ENCODE measurements around the gene PACS2.
A peak's percentile ranks its signal among the peaks of the same experiment; 100 is the strongest.
"Not testable (repeated sequence)": the region's sequence is repeated elsewhere in the genome, so short reads cannot be mapped to it uniquely, and the experiment has no call there.

Gene PACS2

DNA sequence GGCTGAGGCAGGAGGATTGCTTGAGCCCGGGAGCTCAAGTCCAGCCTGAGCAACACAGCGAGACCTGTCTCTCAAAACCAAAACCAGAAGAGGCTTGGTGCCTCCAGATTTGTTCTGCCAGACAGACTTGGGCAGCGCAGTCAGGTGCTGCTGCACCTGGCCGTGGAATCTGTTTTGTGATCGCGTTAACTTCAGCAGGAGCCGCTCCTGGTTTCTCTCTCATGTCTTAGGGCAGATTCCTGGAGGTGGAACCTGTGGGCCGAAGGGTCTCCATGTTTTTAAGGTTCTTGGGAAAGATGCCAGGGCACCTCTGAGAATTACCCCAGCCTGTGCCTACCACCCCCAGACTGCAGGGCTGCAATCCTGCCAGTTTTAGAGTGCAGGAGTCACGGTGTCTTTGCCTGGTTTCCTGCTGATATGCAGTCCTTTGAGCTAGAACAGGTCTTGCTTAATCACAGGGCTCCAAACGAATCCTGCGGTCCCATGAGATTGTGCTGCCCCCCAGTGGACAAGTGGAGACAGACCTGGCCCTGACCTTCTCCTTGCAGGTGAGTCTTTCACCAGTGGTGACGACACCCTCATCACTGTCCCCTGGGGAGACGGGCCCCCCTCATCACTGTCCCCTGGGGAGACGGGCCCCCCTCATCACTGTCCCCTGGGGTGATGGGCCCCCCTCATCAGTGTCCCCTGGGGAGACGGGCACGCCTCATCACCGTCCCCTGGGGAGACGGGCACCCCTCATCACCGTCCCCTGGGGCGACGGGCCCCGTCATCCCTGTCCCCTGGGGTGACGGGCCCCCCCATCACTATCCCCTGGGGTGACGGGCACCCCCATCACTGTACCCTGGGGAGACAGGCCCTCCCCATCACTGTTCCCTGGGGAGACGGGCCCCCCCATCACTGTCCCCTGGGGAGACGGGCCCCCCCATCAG, 37.6 kb downstream of the PACS2 start:
- DNase-seq: peak; percentile 84

DNA sequence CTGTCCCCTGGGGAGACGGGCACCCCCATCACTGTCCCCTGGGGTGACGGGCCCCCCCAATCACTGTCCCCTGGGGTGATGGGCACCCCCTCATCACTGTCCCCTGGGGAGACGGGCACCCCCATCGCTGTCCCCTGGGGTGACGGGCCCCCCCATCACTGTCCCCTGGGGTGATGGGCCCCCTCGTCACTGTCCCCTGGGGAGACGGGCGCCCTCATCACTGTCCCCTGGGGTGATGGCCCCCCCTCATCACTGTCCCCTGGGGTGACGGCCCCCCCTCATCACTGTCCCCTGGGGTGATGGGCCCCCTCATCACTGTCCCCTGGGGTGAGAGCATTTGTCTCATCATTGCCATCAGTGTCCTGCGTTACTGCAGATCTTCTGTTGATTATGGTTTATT, 38.6 kb downstream of the PACS2 start:
- no peak for DNase-seq

DNA sequence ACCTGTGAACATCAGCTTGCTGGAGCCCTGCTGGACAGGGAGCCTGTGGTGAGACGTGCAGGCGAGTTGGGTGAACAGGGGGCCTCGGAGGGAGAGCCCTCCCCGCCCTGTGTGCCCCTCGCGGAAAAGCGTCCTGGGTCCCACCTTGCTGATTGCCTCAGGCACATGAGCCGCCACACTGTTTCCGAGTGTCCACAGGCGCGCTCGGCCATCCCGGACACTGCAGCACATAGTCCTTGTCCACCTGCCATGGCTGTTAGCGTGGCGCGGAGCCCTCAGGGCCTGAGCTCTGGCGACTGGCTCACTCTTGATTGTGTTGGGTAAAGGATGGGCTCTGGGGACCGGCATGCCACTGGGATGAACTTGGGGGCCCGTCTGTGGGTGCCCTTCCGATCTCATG, 40.0 kb downstream of the PACS2 start:
- no peak for DNase-seq

DNA sequence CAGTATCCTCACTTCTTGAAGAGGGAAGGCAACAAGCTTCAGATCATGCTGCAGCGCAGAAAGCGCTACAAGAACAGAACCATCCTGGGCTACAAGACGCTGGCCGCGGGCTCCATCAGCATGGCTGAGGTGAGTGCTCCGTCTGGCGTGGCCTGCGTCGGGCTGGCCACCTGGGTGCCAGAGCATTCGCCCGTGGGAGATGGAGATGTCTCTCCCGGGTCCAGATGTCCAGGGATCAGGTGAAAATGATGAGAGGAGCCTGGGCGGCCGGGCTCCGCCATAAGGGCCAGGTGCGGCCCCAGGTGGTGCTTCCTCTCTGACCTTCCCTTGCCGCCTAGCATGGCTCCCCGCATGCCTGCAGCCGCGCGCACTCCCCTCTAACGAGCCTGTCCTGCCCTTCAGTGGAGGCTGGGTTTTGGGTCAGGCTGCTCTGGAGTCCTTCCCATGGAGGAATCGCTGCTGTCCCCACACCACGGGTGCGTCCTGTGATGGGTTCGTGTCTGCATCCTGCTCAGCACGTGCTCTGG, 40.6 kb downstream of the PACS2 start:
- DNase-seq: no peak

DNA sequence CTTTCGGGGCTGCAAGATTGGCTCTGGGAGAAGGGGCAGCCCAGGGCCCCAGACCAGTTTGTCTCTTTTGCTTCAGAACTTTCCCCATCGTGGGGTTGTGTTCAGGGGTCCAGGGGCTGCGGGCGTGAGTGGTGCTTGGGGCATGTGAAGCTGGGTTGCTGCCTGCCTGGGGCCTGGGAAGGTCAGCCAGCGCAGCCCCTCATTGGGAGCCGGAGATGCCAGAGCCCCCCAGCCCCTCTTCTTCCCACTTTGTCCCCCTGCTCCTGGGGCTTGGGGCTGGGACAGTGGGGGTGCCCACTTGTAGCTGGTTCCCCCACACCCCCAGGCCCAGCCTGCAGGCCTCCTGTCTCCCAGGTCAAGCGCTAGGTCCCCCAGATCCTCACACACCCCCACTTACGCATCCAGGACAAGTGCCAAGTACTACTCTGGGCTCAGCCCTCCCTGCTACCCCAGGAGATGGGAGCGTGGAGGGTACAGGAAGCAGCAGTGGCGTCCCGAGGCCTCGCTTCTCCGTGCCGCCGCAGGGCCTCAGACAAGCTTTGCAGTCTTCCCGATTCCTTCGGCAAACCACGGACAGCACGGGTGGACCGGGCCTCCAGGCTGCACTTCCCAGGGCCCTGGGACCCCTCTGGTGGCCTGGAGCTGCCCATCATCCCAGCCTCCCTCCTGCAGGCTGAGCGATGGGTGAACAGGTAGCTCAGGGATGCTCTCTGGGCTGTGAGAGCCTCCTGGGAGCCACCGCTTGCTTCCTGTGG, 41.5 kb downstream of the PACS2 start:
- no peak for DNase-seq

DNA sequence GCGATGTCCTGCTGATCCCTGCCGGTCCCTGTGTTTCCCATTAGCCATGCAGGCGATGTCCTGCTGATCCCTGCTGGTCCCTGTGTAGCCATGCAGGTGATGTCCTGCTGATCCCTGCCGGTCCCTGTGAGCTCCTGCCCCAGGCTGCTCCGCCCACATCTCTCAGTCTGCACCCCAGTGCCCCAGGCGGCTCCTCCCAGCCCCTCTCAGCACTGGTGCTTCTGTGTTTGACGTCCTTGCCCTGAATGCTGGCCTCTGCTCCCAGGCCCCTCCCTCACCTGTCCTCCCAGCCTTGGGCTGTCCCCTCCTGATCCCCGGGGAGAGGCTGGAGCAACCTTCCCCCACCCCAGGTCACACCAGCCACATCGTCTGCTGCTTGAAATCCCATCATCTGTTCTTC, 42.4 kb downstream of the PACS2 start:
- DNase-seq: no peak

DNA sequence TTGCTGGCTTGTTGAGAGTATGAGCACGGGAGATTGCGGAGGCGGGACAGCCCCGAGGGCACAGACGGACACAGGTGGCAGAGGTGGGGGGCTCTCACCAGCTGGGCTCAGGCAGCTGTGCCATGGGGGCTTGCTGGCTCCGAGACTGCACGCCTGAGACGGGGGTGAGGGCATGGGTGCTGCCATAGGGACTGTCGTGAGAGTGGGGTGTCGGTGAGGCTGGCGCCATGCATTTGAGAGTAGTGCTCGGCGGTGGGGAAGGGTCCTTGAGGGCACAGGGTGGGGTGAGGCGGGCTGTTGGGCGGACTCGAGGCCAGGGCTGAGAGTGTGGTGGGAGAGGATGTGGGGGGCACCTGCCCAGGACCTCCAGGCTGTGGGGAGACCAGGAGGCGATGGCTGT, 43.1 kb downstream of the PACS2 start:
- DNase-seq: no peak

DNA sequence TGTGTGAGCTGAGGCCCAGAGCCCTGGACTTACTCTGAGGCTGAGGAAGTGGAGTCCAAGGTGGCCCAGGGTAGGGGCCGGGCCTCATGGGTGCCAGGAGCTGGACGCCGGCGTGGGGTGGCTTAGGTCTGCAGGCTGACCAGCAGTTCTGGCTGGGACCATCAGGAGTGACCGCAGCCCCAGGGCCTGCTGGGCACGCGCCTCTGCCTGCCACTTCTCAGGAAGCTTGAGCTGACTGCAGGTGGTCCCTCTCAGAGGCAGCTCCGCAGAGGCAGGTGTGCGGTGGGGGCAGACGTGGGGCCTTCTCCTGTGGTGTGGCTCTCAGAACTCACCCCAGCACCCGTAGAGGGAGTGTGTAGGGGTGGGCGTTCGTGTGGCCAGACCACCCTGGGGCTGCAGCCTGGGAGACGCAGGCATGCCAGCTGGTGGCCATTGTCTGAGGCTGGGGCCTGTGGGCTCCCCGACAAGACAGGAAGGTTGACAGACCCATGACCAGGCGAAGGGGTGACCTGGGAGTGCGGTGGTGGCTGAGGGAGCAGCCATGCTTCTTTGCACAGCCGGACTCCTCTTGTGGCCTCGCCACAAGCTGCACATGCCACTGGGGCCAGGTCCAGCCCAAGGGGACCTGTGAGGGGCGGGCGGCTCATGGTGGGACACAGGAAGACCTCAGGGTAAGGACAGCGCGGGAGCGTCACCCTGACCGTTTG, 43.7 kb downstream of the PACS2 start:
- DNase-seq: no peak

DNA sequence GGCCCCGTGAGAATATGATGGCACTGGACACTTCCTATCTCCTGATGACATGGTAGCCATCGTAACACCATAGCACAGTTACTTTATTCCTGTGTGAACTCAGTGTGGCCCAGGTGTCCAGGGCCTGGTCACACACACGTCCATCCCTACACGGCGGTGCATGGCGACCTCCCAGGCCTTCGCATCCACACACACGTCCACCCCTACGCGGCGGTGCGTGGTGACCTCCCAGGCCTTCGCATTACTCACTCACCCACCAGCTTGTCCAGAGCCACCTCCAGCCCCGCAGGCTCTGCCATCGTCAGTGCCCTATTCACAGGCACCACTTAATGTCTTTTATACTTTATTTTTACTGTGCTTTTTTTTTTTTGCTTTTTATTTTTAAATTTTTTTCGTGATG, 44.4 kb downstream of the PACS2 start:
- no peak for DNase-seq

DNA sequence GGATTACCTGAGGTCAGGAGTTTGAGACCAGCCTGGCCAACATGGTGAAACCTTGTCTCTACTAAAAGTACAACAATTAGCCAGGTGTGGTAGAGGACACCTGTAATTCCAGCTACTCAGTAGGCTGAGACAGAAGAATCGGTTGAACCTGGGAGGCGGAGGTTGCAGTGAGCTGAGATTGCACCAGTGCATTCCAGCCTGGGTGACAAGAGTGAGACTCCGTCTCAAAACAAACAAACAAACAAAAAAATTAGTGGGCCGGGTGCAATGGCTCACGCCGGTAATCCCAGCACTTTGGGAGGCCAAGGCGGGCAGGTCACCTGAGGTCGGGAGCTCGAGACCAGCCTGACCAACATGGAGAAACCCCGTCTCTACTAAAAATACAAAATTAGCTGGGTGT, 46.9 kb downstream of the PACS2 start:
- DNase-seq: not testable (repeated sequence)

DNA sequence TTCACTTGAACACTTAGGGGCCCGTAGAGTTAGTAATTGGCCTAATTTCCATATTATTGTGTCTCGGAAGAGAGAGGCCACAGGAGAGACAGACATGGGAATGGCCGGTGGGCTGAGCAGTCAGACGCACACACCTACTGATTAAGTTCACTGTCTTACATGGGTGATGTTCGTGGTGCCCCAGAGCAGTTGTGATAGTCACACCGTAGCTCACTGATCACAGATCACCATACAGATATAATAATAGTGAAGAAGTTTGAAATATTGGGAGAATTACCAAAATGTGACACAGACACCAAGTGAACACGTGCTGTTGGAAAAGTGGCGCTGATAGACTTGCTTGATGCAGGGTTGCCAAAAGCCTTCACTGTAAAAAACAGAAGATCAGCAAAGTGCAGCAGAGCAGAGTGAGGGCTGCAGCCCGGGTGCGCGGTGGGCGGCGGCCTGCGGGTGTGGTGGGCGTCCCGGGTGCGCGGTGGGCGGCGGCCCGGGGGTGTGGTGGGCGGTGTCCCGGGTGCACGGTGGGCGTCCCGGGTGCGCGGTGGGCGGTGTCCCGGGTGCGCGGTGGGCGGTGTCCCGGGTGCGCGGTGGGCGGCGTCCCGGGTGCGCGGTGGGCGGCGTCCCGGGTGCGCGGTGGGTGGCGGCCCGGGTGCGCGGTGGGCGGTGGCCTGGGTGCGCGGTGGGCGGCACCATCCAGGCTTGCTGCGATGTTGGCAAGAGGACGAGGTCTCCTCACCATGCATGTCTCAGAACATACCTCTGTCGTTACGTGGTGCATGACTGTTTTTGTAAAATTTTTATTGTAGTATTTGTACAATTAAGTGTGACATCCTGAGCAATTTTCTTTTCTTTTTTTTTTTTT, 49.5 kb downstream of the PACS2 start:
- peak; percentile 51 for DNase-seq

DNA sequence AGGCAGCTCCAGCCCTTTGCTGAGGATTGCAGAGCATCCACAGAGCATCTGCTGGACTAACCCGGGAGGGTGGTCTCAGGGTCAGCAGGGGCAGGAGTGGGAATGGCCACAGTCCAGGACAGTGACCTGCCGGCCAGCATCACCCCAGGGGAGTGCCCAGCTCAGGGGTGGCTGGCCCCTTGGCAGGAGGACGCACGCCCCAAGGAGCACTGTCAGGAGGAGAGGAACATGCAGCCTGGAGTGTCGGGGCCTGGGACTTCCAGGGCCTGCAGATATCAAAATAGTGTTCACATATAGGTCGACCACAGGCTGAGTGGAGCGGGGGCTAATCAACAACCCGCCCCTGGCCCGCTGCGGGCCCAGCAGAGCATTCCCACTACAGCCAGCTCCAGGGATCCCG, 50.6 kb downstream of the PACS2 start:
- no peak for DNase-seq

DNA sequence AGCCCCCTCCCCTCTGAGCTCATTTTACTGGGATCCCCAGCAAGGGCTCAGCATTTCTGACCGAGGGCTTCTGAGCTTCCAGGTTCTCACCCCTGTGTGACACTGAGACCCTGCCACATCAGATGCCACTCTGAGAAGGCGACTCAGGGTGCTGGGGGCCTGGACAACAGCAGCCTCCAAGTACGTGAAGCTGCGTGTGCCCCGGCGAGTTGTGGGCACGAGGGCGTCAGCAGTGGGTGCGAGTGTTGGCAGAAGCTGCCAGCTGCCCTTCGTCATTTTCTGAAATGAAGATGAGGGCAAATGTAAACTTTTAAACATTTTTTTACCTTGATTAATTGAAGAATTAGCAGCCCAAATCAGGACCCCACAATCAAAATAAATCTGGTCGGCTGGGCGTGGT, 51.1 kb downstream of the PACS2 start:
- DNase-seq: no peak

DNA sequence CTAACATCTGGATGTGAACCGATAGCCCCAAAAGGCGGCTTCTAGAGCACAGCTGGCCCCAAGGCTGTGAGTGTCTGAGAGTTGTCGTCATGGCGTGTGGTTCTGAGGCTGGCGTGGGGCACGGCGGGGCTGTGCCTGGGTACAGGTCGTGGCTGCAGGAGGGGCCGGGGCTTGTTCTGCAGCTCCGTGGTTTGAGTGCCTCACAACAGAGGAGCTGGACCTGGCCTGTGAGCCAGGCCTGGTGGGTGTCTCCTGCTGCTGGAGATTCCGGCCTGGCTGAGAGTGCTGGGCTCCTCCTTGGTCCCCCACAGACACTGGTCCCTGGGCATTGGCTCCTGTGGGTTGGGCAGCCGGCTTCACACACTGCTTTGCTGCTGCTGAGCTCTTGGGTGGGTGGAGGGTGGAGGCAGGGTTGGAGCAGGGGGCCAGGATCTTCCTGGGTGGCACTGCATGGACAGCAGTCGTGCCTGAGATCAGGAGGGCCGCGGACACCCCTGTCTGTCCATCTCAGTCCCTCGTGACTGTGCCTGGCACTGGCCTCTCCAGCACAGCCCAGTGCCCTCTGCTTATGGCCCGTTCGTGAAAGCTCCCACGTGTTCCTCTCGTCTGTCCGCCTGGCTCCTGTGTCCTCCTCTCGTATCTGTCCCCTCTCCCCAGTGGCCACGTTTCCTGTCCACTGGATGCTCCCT, 52.0 kb downstream of the PACS2 start:
- no peak for DNase-seq

DNA sequence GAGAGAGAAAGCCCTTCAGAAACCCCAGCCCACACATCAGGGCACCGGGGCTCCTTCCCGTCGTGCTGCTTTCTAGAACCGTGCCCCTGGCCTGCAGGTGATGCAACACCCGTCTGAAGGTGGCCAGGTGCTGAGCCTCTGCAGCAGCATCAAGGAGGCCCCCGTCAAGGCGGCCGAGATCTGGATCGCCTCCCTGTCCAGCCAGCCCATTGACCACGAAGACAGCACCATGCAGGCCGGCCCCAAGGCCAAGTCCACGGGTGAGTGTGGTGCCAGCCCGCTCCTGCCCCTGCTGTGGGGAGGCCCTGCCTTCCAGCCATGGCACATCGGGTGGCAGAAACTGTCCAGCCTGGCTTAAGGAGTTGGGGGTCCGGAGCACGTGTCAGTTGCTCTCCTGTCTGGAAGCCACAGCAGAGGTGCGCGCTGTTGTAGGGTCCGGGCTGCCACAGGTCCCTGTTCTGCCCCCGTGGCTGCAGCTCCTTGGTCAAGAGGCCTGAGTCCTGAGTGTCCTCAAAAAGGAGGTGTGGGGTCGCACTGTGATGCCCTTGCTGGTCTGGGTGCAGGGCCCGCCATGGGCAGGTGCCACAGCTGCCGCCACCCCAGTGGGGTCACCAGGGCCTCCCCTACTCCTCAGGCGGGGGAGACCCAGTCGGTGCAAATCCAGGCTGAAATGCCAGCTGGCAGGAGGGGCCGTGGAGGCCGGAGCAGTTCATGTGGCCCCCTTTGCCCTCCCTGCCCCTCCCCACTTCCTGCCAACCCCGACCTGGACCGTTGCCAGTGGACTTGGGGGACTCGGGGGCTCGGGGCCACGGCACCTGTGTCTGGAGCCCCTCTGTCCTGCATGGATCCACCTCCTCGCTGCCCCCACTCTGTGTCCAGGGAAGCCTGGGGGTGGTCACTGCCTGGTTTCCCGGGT, 52.8 kb downstream of the PACS2 start:
- DNase-seq: no peak

DNA sequence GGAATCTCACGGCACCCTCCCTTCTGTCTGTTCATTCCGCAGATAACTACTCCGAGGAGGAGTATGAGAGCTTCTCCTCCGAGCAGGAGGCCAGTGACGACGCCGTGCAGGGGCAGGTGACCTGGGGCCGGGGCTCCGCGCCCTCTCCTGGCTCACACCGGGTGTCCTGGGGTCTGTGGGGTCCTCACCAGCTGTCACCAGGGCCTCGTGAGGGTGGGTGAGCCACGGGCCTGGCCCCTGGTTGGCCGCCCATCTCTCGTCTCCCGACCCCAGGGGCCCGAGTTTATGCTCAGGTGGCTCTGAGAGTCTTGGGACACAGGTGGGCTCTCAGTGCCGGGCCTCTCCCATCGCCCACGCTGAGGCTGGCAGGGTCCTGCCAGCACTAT, 53.5 kb downstream of the PACS2 start:
- no peak for DNase-seq

DNA sequence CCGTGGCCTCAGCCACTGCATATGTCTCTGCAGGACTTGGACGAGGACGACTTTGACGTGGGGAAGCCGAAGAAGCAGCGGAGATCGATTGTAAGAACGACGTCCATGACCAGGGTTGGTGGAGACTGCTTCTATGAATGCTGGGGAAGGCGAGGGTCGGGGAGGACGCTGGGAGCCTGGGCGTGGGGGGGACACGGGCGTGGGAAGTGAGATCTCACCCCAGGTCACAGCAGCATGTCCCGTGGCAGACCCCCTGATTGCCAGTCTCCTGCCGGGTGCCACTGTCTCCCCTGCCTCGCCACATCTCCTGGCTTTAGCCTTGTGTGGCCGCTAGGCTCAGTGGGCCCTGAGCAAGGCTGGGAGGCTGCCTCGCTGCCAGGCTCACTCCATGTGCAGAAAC, 53.9 kb downstream of the PACS2 start:
- no peak for DNase-seq

DNA sequence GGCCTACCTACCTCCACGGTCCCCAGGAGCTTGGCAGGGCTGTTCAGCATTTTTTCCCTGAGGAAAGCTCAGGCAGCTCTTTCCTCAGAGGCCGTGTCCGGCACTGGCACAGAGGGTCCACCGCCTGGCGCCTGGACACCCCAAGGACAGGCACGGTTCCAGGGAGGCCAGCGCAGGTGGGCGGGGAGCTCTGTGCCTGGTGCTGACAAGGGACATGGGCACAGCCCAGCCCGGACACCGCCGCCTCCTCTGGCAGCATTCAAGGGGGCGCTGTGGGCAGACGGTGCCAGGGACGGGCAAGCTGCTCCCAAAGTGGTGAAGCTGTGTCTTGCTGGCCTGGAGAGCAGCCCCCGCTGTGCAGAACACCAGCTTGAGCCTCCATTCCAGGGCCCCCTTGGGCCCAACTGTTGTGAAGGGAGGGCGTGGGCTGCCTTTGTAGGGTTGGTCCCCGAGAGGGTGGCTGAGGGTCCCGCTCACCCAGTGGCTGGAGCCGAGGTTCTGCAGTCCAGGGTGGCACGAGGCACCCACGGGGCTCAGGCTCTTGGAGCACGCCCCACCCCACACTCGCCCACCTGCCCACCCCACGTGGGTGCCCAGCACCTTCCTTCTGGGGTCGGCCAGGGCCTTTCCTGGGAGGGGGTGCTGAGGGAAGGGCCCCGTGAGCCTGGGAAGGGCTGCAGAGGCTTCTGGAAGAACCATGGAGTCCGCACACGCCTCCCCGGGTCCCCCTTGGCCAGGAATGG, 54.5 kb downstream of the PACS2 start:
- DNase-seq: no peak

DNA sequence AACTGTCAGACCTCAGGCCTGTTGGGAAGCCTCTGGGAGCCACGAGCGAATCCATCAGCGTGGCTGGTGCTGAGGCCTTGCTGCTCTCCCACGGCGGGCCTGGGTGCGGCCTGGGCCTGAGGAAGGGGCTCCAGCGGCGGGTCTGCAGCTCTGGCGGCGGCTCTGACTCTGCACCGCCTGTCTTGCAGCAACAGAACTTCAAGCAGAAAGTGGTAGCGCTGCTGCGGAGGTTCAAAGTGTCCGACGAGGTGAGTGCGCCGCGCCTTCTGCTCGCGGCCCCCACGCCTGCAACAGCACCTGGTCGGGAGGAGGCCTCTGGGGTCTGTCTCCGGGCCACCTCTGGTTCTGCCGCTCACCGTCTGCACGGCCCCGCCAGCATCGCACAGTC, 55.1 kb downstream of the PACS2 start:
- no peak for DNase-seq

DNA sequence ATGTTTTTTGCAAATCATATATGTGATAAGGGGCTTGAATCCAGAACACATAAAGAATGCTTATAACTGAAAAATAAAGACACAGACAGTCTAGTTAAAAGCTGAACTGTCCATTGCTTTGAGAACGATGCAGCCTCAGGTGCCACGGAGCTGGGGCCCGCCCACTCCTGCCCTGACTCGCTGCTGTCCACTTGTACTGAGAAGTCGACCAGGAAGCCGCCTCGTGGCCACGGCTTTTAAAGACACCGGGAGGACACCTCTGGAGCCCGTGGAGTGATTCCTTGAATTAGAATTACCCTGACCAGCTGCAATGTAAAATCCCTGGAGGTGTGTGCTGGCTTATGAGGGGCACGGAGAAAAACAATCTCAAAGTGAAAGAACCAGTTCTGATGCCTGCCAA, 59.8 kb downstream of the PACS2 start:
- DNase-seq: no peak

All from retina (tissue), 1 donor.